DOHH2 (cell line): ENCODE measurements around the gene CDCA7.

Experiments used
- H3F3A ChIP-seq: fragments of 200-600 bp; sonication (generic), shearing (Covaris generic); 2 replicates; pipeline ENCODE4 v1.6.0; 2016; ENCODE audit warnings: antibody characterized with exemption, mild to moderate bottlenecking; ENCODE audit not compliant: control insufficient read depth, insufficient read depth
- H3K27ac ChIP-seq: fragments of 200-600 bp; sonication (generic); 2 replicates; pipeline ENCODE4 v1.5.1; 2014; ENCODE audit warnings: low read depth, mild to moderate bottlenecking, low read length, moderate library complexity
- H3K27me3 ChIP-seq: fragments of 200-600 bp; sonication (generic); 2 replicates; pipeline ENCODE4 v1.6.1; 2014; ENCODE audit warnings: mild to moderate bottlenecking, low read length, mixed read lengths; ENCODE audit not compliant: control insufficient read depth
- H3K36me3 ChIP-seq: fragments of 200-600 bp; sonication (generic); 2 replicates; pipeline ENCODE4 v1.6.1; 2014; ENCODE audit warnings: mild to moderate bottlenecking, low read length, moderate library complexity, mixed read lengths; ENCODE audit not compliant: control insufficient read depth
- H3K4me1 ChIP-seq: fragments of 200-600 bp; sonication (generic); 2 replicates; pipeline ENCODE4 v1.6.1; 2014; ENCODE audit warnings: mild to moderate bottlenecking, low read length, mixed read lengths; ENCODE audit not compliant: control insufficient read depth
- H3K4me2 ChIP-seq: fragments of 200-600 bp; sonication (generic); 2 replicates; pipeline ENCODE4 v1.6.0; 2014; ENCODE audit warnings: mild to moderate bottlenecking, low read length, moderate library complexity
- H3K4me3 ChIP-seq: fragments of 200-600 bp; sonication (generic); 2 replicates; pipeline ENCODE4 v1.5.1; 2014; ENCODE audit warnings: mild to moderate bottlenecking, low read length, mixed read lengths
- H3K79me2 ChIP-seq: fragments of 200-600 bp; sonication (generic); 2 replicates; pipeline ENCODE4 v1.6.1; 2014; ENCODE audit warnings: mild to moderate bottlenecking, low read length, mixed read lengths; ENCODE audit not compliant: control insufficient read depth
- H3K9me2 ChIP-seq: fragments of 200-600 bp; sonication (generic); replicated peaks from 2 replicates; pipeline ENCODE4 v1.6.1; 2014; ENCODE audit warnings: mild to moderate bottlenecking, low read length, mixed read lengths; ENCODE audit not compliant: control insufficient read depth
- H3K9me3 ChIP-seq: fragments of 200-600 bp; sonication (generic); 2 replicates; pipeline ENCODE4 v1.6.1; 2014; ENCODE audit warnings: antibody characterized with exemption, low read length, mixed read lengths; ENCODE audit not compliant: control insufficient read depth, insufficient read depth
- H4K20me1 ChIP-seq: fragments of 200-600 bp; sonication (generic); 2 replicates; pipeline ENCODE4 v1.6.0; 2014; ENCODE audit warnings: low read depth, mild to moderate bottlenecking, antibody characterized with exemption, low read length, moderate library complexity; ENCODE audit not compliant: control insufficient read depth, insufficient read depth
- EZH2phosphoT487 ChIP-seq: fragments of 200-600 bp; sonication (generic); IDR thresholded peaks from 2 replicates; pipeline ENCODE4 v1.6.1; 2017; ENCODE audit warnings: borderline replicate concordance, mild to moderate bottlenecking, antibody characterized with exemption, low read length, moderate library complexity, mixed read lengths
- TF ChIP-seq, protein P1 (sequence below): fragments of 200-600 bp; sonication (generic); IDR thresholded peaks from one replicate; pipeline ENCODE4 v1.5.1; 2014; ENCODE audit warnings: antibody characterized with exemption, mild to moderate bottlenecking, low read depth, low read length; ENCODE audit not compliant: poor library complexity, severe bottlenecking

Gene CDCA7

GRCh38 chr2:173370198-173370597 lies 15.5 kb downstream of the CDCA7 start:
- Histone ChIP-seq H3K4me3 (no peak overlapping the region), H4K20me1 (peaks cover 6% of the 10 kb centered on the region; the same call in 1 of the 2 replicates), H3K27me3 (no peaks in the 10 kb centered on the region), H3K9me3 (no peaks in the 10 kb centered on the region), H3F3A (peaks cover 58% of the 10 kb centered on the region), H3K36me3 (peaks cover 97% of the 10 kb centered on the region), H3K4me1 (no peaks in the 10 kb centered on the region), H3K27ac (no peak overlapping the region), H3K9me2 (no peaks in the 10 kb centered on the region), H3K4me2 (no peak overlapping the region), H3K79me2 (peaks cover 33% of the 10 kb centered on the region)
- TF ChIP-seq, protein P1, sequence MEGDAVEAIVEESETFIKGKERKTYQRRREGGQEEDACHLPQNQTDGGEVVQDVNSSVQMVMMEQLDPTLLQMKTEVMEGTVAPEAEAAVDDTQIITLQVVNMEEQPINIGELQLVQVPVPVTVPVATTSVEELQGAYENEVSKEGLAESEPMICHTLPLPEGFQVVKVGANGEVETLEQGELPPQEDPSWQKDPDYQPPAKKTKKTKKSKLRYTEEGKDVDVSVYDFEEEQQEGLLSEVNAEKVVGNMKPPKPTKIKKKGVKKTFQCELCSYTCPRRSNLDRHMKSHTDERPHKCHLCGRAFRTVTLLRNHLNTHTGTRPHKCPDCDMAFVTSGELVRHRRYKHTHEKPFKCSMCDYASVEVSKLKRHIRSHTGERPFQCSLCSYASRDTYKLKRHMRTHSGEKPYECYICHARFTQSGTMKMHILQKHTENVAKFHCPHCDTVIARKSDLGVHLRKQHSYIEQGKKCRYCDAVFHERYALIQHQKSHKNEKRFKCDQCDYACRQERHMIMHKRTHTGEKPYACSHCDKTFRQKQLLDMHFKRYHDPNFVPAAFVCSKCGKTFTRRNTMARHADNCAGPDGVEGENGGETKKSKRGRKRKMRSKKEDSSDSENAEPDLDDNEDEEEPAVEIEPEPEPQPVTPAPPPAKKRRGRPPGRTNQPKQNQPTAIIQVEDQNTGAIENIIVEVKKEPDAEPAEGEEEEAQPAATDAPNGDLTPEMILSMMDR: no peak
- TF ChIP-seq EZH2phosphoT487: no peak

GRCh38 chr2:173371023-173371422 lies 16.4 kb downstream of the CDCA7 start:
- H3K4me2 ChIP-seq: no peak overlapping the region
- peaks cover 24% of the 10 kb centered on the region for H3K79me2 ChIP-seq
- H3K9me2 ChIP-seq: no peaks in the 10 kb centered on the region
- H3K27ac ChIP-seq: no peak overlapping the region
- H3K4me1 ChIP-seq: no peaks in the 10 kb centered on the region
- no peaks in the 10 kb centered on the region for H3K27me3 ChIP-seq
- no peak overlapping the region for H3K4me3 ChIP-seq
- no peak for TF ChIP-seq EZH2phosphoT487
- TF ChIP-seq, protein P1: no peak
- no peaks in the 10 kb centered on the region for H3K9me3 ChIP-seq
- peaks cover 57% of the 10 kb centered on the region for H3F3A ChIP-seq
- H3K36me3 ChIP-seq: peaks cover 96% of the 10 kb centered on the region
- H4K20me1 ChIP-seq: peaks cover 3% of the 10 kb centered on the region; the same call in 1 of the 2 replicates

DNA sequence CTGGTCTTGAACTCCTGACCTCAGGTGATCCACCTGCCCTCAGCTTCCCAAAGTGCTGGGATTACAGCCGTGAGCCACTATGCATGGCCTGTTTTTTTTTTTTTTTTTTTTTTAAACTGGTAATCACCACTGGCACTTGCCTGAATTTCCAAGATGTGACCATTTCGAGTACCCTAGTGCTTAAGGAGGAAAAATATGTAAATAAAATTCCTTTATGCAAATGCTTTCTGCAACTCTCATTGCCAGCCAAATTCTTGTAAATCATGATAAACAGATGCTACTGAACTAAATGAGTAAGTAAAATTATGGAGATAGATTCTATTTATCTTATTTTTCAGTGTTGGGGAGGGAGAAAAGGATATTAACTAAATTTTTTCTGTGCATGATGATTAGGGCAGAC lies 18.6 kb downstream of the CDCA7 start:
- Histone ChIP-seq H3K4me2 (no peak overlapping the region), H3K36me3 (peaks cover 89% of the 10 kb centered on the region), H3K9me2 (no peaks in the 10 kb centered on the region), H3K27me3 (no peaks in the 10 kb centered on the region), H4K20me1 (0 out of 2 replicates have a peak, but pooled peaks cover 3% of the 10 kb centered on the region), H3K79me2 (peaks cover 9% of the 10 kb centered on the region; the same call in 1 of the 2 replicates), H3K4me3 (no peak overlapping the region), H3K27ac (no peak overlapping the region), H3K9me3 (no peaks in the 10 kb centered on the region), H3F3A (peaks cover 48% of the 10 kb centered on the region), H3K4me1 (no peaks in the 10 kb centered on the region)
- TF ChIP-seq, protein P1: no peak
- no peak for TF ChIP-seq EZH2phosphoT487
